ENCODE data around the gene INTS11. TPM values are rescaled to one million over a fixed set of nuclear protein-coding genes. Genes with fewer than 3 reads are reported as not detected.

The INTS11 gene
- total RNA-seq, 1 experiment from 2014 or later = 161 TPM

GRCh38 chr1:1287288-1288110 lies 37.0 kb downstream of the INTS11 start:
- TF ChIP-seq ZNF274 (IDR thresholded peaks at IDR 0.05; ENCODE audit: low read depth, low read length) (no peak), RAD21 (IDR thresholded peaks at IDR 0.05; ENCODE audit: low read depth) (no peak), EZH2 (IDR thresholded peaks at IDR 0.05) (no peak), JUND (IDR thresholded peaks at IDR 0.05) (no peak), SIN3A (IDR thresholded peaks at IDR 0.05; ENCODE audit: low read depth) (no peak), YY1 (IDR thresholded peaks at IDR 0.05; ENCODE audit: extremely low read depth, insufficient replicate concordance, low read depth, low read length) (no peak), POLR2AphosphoS5 (IDR thresholded peaks at IDR 0.05; ENCODE audit: low read depth, low read length) (no peak), EZH2phosphoT487 (IDR thresholded peaks at IDR 0.05; ENCODE audit: borderline replicate concordance) (no peak), POLR2A (IDR thresholded peaks at IDR 0.05; ENCODE audit: borderline replicate concordance, extremely low read depth, insufficient read depth, insufficient read length) (no peak), SRF (IDR thresholded peaks at IDR 0.05; ENCODE audit: low read depth) (no peak), ELF1 (IDR thresholded peaks at IDR 0.05; ENCODE audit: borderline replicate concordance, low read depth) (no peak), SP1 (IDR thresholded peaks at IDR 0.05; ENCODE audit: low read depth) (no peak), FOSL1 (IDR thresholded peaks at IDR 0.05; ENCODE audit: low read depth) (no peak)
- TF ChIP-seq, protein P1, sequence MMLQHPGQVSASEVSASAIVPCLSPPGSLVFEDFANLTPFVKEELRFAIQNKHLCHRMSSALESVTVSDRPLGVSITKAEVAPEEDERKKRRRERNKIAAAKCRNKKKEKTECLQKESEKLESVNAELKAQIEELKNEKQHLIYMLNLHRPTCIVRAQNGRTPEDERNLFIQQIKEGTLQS (IDR thresholded peaks at IDR 0.05) = no peak
- TF ChIP-seq, protein P2, sequence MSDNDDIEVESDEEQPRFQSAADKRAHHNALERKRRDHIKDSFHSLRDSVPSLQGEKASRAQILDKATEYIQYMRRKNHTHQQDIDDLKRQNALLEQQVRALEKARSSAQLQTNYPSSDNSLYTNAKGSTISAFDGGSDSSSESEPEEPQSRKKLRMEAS (IDR thresholded peaks at IDR 0.05) = no peak
- TF ChIP-seq, protein P3, sequence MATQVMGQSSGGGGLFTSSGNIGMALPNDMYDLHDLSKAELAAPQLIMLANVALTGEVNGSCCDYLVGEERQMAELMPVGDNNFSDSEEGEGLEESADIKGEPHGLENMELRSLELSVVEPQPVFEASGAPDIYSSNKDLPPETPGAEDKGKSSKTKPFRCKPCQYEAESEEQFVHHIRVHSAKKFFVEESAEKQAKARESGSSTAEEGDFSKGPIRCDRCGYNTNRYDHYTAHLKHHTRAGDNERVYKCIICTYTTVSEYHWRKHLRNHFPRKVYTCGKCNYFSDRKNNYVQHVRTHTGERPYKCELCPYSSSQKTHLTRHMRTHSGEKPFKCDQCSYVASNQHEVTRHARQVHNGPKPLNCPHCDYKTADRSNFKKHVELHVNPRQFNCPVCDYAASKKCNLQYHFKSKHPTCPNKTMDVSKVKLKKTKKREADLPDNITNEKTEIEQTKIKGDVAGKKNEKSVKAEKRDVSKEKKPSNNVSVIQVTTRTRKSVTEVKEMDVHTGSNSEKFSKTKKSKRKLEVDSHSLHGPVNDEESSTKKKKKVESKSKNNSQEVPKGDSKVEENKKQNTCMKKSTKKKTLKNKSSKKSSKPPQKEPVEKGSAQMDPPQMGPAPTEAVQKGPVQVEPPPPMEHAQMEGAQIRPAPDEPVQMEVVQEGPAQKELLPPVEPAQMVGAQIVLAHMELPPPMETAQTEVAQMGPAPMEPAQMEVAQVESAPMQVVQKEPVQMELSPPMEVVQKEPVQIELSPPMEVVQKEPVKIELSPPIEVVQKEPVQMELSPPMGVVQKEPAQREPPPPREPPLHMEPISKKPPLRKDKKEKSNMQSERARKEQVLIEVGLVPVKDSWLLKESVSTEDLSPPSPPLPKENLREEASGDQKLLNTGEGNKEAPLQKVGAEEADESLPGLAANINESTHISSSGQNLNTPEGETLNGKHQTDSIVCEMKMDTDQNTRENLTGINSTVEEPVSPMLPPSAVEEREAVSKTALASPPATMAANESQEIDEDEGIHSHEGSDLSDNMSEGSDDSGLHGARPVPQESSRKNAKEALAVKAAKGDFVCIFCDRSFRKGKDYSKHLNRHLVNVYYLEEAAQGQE (IDR thresholded peaks at IDR 0.05; ENCODE audit: low read depth) = no peak
- intact Hi-C loops (cut with micrococcal nuclease) = no loop called here
- ChIA-PET CTCF (no interaction called here), POLR2A (no interaction called here), RAD21 (ENCODE audit: low non-redundant PET in 1 of 2, low total read pairs in 2 of 2, uncharacterized antibody in 2 of 2, unreplicated experiment in 2 of 2) (no interaction called here)
- no peaks in the 10 kb centered on the region for H3K36me3 ChIP-seq (ENCODE audit: control insufficient read depth in 1 of 2, insufficient read depth in 2 of 2, low read length in 2 of 2)
- ATAC-seq = no peak
- no peaks in the 10 kb centered on the region for H3K79me2 ChIP-seq (ENCODE audit: insufficient read depth, low read length)
- no peak overlapping the region for H3K9ac ChIP-seq (ENCODE audit: low read length)
- H3K9me2 ChIP-seq (ENCODE audit: insufficient read depth) = no peaks in the 10 kb centered on the region
- no peak overlapping the region for H3K4me3 ChIP-seq (replicated peaks in 1 of 2; ENCODE audit: low read depth in 1 of 2, low read length in 2 of 2)
- H2AFZ ChIP-seq (ENCODE audit: low read depth, low read length, poor library complexity, severe bottlenecking) = no peak overlapping the region
- H3K27me3 ChIP-seq (ENCODE audit: insufficient read depth, low read length) = no peaks in the 10 kb centered on the region
- no peak overlapping the region; the same call in 1 of the 2 replicates for H3K27ac ChIP-seq (ENCODE audit: low read depth, low read length)
- H4K20me1 ChIP-seq (ENCODE audit: insufficient read depth) = no peaks in the 10 kb centered on the region
- peaks cover 14 to 36% of the 10 kb centered on the region in 2 experiments for H3K4me1 ChIP-seq (ENCODE audit: control insufficient read depth in 1 of 2, insufficient read depth in 2 of 2, low read length in 2 of 2)
- BruUV-seq (replicated peaks) = no TSS peak
- DNase-seq (ENCODE audit: low read depth, low spot score) = no peak
- H3K9me3 ChIP-seq (ENCODE audit: control insufficient read depth in 1 of 2, insufficient read depth in 1 of 2, low read depth in 1 of 2, low read length in 2 of 2) = no peaks in the 10 kb centered on the region
- no peak overlapping the region for H3K4me2 ChIP-seq (ENCODE audit: low read length)

Measured in HCT116 (cell line).